Osteocyte (in vitro differentiated cells): Measurements from ENCODE around the gene TAS1R2. TPM values are rescaled to one million over a fixed set of nuclear protein-coding genes. Genes with fewer than 3 reads are reported as not detected.

ENCODE experiments used
- DNase-seq: peaks from one replicate; pipeline ENCODE4 v3.0.0; 2021; ENCODE audit warnings: mixed read lengths; ENCODE audit not compliant: unreplicated experiment; ENCODE audit errors: extremely low spot score
- H3K27ac Mint-ChIP-seq: one replicate; pipeline ENCODE4 v1.8.0; 2021; ENCODE audit warnings: mild to moderate bottlenecking, mixed read lengths; ENCODE audit not compliant: unreplicated experiment
- H3K27me3 Mint-ChIP-seq: one replicate; pipeline ENCODE4 v1.8.0; 2021; ENCODE audit warnings: mixed read lengths; ENCODE audit not compliant: unreplicated experiment
- H3K36me3 Mint-ChIP-seq: one replicate; pipeline ENCODE4 v1.8.0; 2021; ENCODE audit warnings: mixed read lengths; ENCODE audit not compliant: unreplicated experiment
- H3K4me1 Mint-ChIP-seq: one replicate; pipeline ENCODE4 v1.8.0; 2021; ENCODE audit warnings: mixed read lengths; ENCODE audit not compliant: unreplicated experiment
- H3K4me3 Mint-ChIP-seq: one replicate; pipeline ENCODE4 v1.8.0; 2021; ENCODE audit warnings: mild to moderate bottlenecking, moderate library complexity, mixed read lengths; ENCODE audit not compliant: unreplicated experiment
- H3K9me3 Mint-ChIP-seq: one replicate; pipeline ENCODE4 v1.8.0; 2021; ENCODE audit warnings: mixed read lengths; ENCODE audit not compliant: unreplicated experiment
- total RNA-seq: library from RNA; stranded (reverse); gene quantifications from 2 replicates; pipeline ENCODE4 v1.2.1, GENCODE V29; 2021
- TF ChIP-seq, protein P1 (sequence below): fragments of 200-600 bp; sonication (generic); IDR thresholded peaks from 2 replicates; pipeline ENCODE4 v1.5.0; 2021; ENCODE audit warnings: antibody characterized with exemption, mild to moderate bottlenecking, moderate library complexity

Gene TAS1R2
- total RNA-seq, 1 donor from 2014 or later, result not detected

DNA sequence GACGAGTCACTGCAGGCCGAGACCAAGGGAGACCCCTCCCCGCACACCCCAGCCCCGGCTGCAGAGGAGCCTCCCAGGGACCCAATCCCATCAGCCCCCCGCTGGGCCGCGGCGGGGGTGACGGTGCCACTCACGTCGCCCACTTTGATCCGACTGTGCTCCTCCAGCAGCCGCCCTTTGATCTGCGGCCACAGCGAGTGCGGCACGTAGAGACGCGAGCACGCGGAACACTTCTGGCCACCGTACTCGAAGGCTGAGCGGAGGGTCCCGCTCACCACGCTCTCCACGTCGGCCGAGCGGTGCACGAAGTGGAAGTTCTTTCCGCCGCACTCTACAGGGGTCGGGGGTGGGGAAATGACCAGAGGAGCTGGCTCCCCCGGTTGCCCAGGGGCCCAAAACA, 17.8 kb upstream of the TAS1R2 start:
- Mint-ChIP-seq H3K4me3 (no peak overlapping the region), H3K9me3 (no peaks in the 10 kb centered on the region), H3K27ac (no peak overlapping the region), H3K4me1 (no peaks in the 10 kb centered on the region), H3K27me3 (no peaks in the 10 kb centered on the region), H3K36me3 (peaks cover 5% of the 10 kb centered on the region)
- TF ChIP-seq, protein P1, sequence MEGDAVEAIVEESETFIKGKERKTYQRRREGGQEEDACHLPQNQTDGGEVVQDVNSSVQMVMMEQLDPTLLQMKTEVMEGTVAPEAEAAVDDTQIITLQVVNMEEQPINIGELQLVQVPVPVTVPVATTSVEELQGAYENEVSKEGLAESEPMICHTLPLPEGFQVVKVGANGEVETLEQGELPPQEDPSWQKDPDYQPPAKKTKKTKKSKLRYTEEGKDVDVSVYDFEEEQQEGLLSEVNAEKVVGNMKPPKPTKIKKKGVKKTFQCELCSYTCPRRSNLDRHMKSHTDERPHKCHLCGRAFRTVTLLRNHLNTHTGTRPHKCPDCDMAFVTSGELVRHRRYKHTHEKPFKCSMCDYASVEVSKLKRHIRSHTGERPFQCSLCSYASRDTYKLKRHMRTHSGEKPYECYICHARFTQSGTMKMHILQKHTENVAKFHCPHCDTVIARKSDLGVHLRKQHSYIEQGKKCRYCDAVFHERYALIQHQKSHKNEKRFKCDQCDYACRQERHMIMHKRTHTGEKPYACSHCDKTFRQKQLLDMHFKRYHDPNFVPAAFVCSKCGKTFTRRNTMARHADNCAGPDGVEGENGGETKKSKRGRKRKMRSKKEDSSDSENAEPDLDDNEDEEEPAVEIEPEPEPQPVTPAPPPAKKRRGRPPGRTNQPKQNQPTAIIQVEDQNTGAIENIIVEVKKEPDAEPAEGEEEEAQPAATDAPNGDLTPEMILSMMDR, result no peak
- no peak for DNase-seq

GRCh38 chr1:18876210-18876609, 16.8 kb upstream of the TAS1R2 start:
- Mint-ChIP-seq H3K9me3 (no peaks in the 10 kb centered on the region), H3K4me3 (no peak overlapping the region), H3K27me3 (no peaks in the 10 kb centered on the region), H3K4me1 (no peaks in the 10 kb centered on the region), H3K27ac (no peak overlapping the region), H3K36me3 (peaks cover 2% of the 10 kb centered on the region)
- no peak for DNase-seq
- TF ChIP-seq, protein P1, result no peak

GRCh38 chr1:18875796-18876128, 16.3 kb upstream of the TAS1R2 start:
- no peaks in the 10 kb centered on the region for H3K36me3 Mint-ChIP-seq
- H3K27ac Mint-ChIP-seq, result no peak overlapping the region
- TF ChIP-seq, protein P1, result no peak
- no peak overlapping the region for H3K4me3 Mint-ChIP-seq
- no peaks in the 10 kb centered on the region for H3K9me3 Mint-ChIP-seq
- no peaks in the 10 kb centered on the region for H3K27me3 Mint-ChIP-seq
- DNase-seq, result no peak
- no peaks in the 10 kb centered on the region for H3K4me1 Mint-ChIP-seq

- Mint-ChIP-seq H3K27ac (no peak overlapping the region), H3K27me3 (no peaks in the 10 kb centered on the region), H3K9me3 (no peaks in the 10 kb centered on the region), H3K36me3 (no peaks in the 10 kb centered on the region), H3K4me3 (no peak overlapping the region), H3K4me1 (no peaks in the 10 kb centered on the region)
- peak; percentile 94 for DNase-seq
- TF ChIP-seq, protein P1, result peak; percentile 89
Measured at GRCh38 chr1:18875107-18875795, 15.8 kb upstream of the TAS1R2 start.

DNA sequence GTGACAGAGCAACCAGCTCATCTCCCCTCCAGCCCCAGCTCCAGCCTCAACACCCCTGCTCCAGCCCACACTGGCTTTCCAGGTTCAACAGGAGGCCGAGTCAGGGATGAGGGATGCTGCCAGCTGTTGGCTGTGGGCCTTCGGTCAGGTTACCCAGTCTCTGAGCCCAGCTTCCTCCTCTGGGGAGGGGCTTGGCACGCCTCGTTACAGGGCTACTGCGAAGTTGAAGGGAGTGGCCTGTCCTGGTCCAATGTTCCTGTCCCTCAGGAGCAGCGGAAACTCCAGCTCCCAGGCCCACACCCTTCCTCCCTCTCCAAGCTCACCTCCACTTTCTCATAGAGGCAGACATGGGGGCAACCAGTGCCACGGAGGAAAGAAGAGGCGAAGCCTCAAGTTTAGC, 15.1 kb upstream of the TAS1R2 start:
- H3K27ac Mint-ChIP-seq, result no peak overlapping the region
- no peaks in the 10 kb centered on the region for H3K9me3 Mint-ChIP-seq
- no peaks in the 10 kb centered on the region for H3K36me3 Mint-ChIP-seq
- TF ChIP-seq, protein P1, result no peak
- no peaks in the 10 kb centered on the region for H3K4me1 Mint-ChIP-seq
- no peaks in the 10 kb centered on the region for H3K27me3 Mint-ChIP-seq
- no peak overlapping the region for H3K4me3 Mint-ChIP-seq
- no peak for DNase-seq
